PC-9 (cell line): Measurements from ENCODE around the gene TNPO2.

Experiments
- EZH2 ChIP-seq: fragments of 200-600 bp; sonication (generic); IDR thresholded peaks from 2 replicates; pipeline ENCODE4 v1.8.0; 2017; ENCODE audit warnings: antibody characterized with exemption, low read depth
- TF ChIP-seq, protein P1 (sequence below): fragments of 200-600 bp; sonication (generic); conservative IDR thresholded peaks from 2 replicates; pipeline ENCODE4 v1.6.1; 2017; ENCODE audit warnings: mixed run types, antibody characterized with exemption, mild to moderate bottlenecking, moderate library complexity

DNA sequence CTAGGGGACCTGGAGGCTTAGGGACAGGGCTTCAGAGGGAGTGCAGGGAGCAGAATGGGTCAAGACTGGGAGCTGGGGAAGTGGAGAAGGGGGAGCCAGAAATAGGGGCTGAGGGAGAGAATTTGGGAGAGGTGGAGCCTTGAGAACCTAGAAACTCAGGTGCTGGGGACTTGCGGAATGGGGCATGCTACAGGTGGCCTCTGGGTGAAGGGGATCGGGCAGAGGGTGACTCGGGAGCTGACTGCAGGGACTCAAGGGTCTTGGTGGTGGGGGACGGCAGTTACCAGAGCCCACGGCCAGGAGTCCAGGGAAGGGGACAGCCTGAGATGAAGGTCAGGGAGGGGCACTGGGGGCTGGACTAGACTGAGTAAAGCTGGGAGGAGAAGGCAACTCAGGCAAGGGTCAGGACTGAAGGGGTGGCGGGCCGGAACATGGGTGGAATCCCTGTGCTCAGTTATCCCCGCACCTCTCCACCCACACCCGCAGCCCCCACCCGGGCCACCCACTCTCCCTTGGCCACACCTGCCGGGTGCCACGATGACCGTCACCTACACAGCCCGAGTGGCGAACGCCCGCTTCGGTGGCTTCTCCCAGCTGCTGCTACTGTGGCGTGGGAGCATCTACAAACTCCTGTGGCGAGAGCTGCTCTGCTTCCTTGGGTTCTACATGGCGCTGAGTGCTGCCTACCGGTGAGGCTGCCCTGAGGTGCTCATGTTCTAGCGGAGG, 28.5 kb upstream of the TNPO2 start:
- TF ChIP-seq, protein P1, sequence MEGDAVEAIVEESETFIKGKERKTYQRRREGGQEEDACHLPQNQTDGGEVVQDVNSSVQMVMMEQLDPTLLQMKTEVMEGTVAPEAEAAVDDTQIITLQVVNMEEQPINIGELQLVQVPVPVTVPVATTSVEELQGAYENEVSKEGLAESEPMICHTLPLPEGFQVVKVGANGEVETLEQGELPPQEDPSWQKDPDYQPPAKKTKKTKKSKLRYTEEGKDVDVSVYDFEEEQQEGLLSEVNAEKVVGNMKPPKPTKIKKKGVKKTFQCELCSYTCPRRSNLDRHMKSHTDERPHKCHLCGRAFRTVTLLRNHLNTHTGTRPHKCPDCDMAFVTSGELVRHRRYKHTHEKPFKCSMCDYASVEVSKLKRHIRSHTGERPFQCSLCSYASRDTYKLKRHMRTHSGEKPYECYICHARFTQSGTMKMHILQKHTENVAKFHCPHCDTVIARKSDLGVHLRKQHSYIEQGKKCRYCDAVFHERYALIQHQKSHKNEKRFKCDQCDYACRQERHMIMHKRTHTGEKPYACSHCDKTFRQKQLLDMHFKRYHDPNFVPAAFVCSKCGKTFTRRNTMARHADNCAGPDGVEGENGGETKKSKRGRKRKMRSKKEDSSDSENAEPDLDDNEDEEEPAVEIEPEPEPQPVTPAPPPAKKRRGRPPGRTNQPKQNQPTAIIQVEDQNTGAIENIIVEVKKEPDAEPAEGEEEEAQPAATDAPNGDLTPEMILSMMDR: no peak
- TF ChIP-seq EZH2: no peak
